Cardiac septum (tissue), 1 donor: ENCODE measurements around the gene MCTS1. TPM values are rescaled to one million over a fixed set of nuclear protein-coding genes. Genes with fewer than 3 reads are reported as not detected.
"Not testable (repeated sequence)": the region's sequence is repeated elsewhere in the genome, so short reads cannot be mapped to it uniquely, and the experiment has no call there.

Source experiments
- DNase-seq: peaks from one replicate; pipeline ENCODE4 v3.0.0-alpha.2; 2020; ENCODE audit warnings: low spot score
- intact Hi-C: fragments of 100-400 bp; cut with DNase I; formaldehyde crosslinking; loops from one replicate; pipeline ENCODE4 v1.14.0; 2022
- long read RNA-seq: library from polyadenylated mRNA; unstranded; transcript quantifications from one replicate; pipeline ENCODE4 v2.0.0, GENCODE V29; 2021
- total RNA-seq: library from RNA; stranded (reverse); fragmentation: NEBNext Ultra II Directional; extraction: Animal tissue kit (Norgen Biotek cat#: 25700); gene quantifications from one replicate; pipeline ENCODE4 v1.2.1, GENCODE V29; 2021
- donor health status: DM: no; HTN: no; CAD: no.

The MCTS1 gene, protein sequence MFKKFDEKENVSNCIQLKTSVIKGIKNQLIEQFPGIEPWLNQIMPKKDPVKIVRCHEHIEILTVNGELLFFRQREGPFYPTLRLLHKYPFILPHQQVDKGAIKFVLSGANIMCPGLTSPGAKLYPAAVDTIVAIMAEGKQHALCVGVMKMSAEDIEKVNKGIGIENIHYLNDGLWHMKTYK
- total RNA-seq: 26.7 TPM
- long read RNA-seq, transcript MCTS1-202 (6 exons, 1,018 nt): major isoform, 14 of 26 reads
- long read RNA-seq, partial matches to known transcripts: 2 of 26 reads
- long read RNA-seq, other reads (novel, unspliced or antisense): 7 of 26 reads

GRCh38 chrX:120603707-120604360, at the start of gene MCTS1:
Gene MCTS1, plus strand, starts transcription at chrX:120604101. Its CDS starts 136 bp downstream, at chrX:120604237.
- intact Hi-C loops: loop anchor here (1.0 kb wide), 1 partner anchor 42 kb away; no protein-coding TSS in a partner anchor
- peak; percentile 90 for DNase-seq

- intact Hi-C loops: no loop called here
- DNase-seq: no peak
Observed at GRCh38 chrX:120556251-120556650, 47.6 kb upstream of the MCTS1 start.

- no peak for DNase-seq
- intact Hi-C loops: no loop called here
Observed at GRCh38 chrX:120559804-120560203, 44.1 kb upstream of the MCTS1 start.

DNA sequence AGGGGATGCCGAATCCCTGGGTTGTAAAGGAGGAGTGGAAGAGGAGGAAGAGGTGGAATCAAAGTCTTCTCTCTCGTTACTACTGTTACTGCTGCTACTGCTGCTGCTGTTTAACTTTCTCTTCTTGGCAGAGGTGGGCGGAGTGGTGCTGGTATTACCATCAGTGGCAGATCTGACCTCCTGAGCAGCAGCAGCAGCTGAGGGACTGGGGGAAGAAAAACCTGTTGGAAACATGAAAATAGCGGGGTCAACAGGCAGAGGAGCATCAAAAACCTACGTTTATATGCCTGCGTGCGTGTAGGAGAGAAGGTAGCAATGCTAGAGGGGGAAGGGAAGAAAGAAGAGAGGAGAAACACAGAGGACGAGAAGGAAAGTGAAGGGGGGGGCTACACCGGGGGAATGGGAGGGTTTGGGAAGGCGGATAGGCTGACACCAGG, 43.5 kb upstream of the MCTS1 start:
- intact Hi-C loops: no loop called here
- DNase-seq: no peak

- intact Hi-C loops: no loop called here
- DNase-seq: peak; percentile 97
Observed at GRCh38 chrX:120560842-120561633, 42.9 kb upstream of the MCTS1 start, which contains the start of gene CUL4B. Gene CUL4B, minus strand, starts transcription at chrX:120560962. Its CDS starts 324 bp downstream, at chrX:120560638.

DNA sequence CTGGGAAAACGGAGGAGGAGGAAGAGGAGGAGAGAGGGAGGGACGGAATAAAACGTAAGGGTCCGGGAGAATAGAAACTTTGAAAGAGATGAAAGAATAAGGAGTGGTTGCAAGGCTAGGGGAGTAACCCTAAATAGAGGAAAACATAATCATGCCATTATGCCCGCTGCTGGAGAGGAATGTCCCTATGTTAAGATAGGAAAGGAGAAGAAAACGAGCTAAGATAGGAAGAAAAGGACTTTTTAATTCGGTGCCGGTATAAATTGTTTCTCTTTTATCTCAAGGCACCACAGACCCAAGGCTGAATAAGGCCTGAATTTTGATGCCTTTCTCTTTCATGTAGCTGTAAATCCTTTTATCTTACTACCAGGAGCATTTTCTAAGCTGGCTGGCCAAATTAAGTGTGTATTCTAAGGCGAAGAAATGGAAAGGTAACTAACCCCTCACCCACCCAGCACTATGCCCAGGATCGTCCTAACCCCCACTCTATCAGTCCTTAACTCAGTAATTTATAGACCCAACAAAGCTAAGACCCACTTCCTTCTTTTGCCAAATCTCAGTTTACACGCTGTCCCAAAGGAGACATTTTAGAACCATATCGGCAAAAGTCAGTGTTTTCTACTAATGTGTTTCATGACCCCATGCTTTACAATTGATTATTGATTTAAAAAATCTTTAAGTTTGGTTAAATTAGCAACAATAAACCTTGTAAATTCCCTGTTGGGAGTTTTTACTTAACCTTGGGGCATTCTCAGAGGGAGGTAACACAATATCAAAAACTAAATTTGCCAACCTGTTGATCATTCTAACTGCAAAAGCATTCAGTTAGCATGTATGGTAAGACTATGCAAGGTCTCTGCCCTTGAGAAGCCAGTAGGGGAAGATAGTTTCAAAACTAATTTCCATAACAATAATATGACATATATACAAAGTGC, 42.0 kb upstream of the MCTS1 start:
- intact Hi-C loops: loop anchor here (1.0 kb wide), 1 partner anchor 42 kb away; the partner anchor contains the start of gene MCTS1
- DNase-seq: no peak

DNA sequence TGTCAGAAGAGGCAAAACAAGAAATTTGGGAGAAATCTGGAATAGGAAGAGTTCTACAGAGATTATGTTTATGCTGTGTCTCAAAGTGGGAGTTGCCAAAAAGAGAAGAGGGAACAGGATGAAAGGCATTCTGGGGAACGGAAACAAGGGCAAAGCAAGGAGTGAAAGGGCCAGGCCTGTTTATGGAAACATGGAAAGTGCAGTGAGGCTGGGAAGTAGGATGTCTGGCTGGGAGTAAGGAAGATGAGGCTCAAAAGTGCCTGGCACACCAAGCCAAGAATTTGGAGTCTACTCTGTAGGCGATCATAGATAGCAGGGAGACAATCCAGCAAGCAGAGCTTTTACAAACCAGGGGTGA, 41.4 kb upstream of the MCTS1 start:
- DNase-seq: no peak
- intact Hi-C loops: loop anchor here (1.0 kb wide), 1 partner anchor 42 kb away; the partner anchor contains the start of gene MCTS1

GRCh38 chrX:120564925-120565324, 39.0 kb upstream of the MCTS1 start:
- intact Hi-C loops: no loop called here

DNA sequence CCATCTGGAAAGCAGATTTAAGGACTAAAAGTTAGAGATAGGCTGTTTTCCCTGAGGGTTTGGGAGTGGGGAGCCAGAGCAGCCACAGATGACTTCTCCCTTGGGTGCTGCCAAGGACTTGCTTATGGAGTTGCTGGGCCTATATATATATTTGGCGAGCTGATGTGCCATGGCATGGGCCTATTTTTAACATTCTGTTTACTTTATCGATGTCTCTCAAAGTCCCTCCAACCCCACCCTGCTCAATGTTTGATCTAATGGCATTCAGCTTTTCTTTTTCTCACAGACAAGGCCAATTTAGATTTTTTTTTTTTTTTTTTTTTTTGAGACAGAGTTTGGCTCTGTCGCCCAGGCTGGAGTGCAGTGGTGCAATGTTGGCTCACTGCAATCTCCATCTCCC, 37.1 kb upstream of the MCTS1 start:
- no peak for DNase-seq
- intact Hi-C loops: no loop called here

More at GRCh38 chrX:120564925-120565324, 39.0 kb upstream of the MCTS1 start:
- no peak for DNase-seq

GRCh38 chrX:120568035-120568434, 35.9 kb upstream of the MCTS1 start:
- intact Hi-C loops: no loop called here
- no peak for DNase-seq

DNA sequence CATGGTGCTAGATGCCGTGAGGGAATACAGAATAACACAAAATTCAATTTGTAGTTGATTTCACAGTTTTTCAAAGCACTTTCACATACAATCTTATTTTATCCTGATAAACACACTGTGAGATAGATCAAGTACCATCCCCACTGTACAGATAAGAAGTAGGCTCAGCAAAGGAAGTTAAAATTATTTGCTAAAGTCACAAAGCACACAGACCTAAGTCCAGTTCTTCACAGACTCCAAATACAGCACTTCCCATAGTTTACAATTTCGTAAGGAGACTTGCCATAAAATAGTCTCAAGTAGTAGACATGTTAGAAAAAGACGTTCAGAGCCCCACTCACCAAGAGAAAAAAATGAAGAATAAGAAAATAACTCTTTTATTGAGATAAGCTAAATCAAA, 35.3 kb upstream of the MCTS1 start:
- no peak for DNase-seq
- intact Hi-C loops: no loop called here

- intact Hi-C loops: no loop called here
- DNase-seq: no peak
Observed at GRCh38 chrX:120570011-120570600, 33.8 kb upstream of the MCTS1 start.

- intact Hi-C loops, DNase-seq: not testable (repeated sequence)
Observed at GRCh38 chrX:120573806-120574205, 30.1 kb upstream of the MCTS1 start.

- DNase-seq: no peak
- intact Hi-C loops: no loop called here
Observed at GRCh38 chrX:120575379-120576114, 28.4 kb upstream of the MCTS1 start.

DNA sequence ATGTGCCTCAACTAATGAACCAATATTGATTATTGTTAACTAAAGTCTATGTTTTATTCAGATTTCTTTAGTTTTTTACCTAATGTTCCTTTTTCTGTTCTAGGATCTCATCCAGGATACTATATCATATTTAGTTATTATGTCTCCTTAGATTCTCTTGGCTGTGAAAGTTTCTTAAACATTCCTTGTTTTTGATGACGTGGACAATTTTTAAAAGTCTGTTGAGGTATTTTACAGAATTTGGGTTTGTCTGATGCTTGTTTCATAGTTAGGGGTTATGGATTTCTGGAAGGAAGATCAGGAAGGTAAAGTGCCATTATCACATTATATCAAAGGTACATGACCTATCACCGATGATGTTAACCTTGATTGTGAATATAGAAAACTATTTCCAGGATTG, 18.2 kb upstream of the MCTS1 start:
- intact Hi-C loops: no loop called here
- no peak for DNase-seq

GRCh38 chrX:120604361-120604782, 471 bp downstream of the MCTS1 start:
- intact Hi-C loops: loop anchor here (1.0 kb wide), 1 partner anchor 42 kb away; no protein-coding TSS in a partner anchor
- no peak for DNase-seq

GRCh38 chrX:120612086-120612485, 8.2 kb downstream of the MCTS1 start:
- intact Hi-C loops: no loop called here
- DNase-seq: no peak

GRCh38 chrX:120614816-120615215, 10.9 kb downstream of the MCTS1 start:
- DNase-seq: no peak
- intact Hi-C loops: no loop called here
